ENCODE results near the gene CCDC57.
"Not testable (repeated sequence)": the region's sequence is repeated elsewhere in the genome, so short reads cannot be mapped to it uniquely, and the experiment has no call there.

CCDC57 gene

GRCh38 chr17:82151106-82151957, 61.3 kb downstream of the CCDC57 start:
- DNase-seq = no peak

- no peak for DNase-seq
These were observed 63.1 kb downstream of the CCDC57 start for GRCh38 chr17:82149401-82150099.

DNA sequence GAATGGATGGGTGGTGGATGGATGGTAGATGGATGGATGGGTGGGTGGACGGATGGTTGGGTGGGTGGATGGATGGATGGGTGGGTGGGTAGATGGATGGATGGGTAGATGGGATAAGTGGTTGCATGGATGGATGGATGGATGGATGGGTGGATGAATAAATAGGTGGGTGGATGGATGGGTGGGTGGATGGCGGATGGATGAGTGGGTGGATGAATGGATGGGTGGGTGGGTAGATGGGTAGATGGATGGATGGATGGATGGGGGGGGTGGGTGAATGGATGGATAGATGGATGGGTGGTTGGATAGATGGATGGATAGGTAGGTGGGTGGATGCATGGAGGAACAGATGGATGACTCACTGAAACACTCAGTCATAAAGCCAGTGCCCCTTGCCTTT, 63.6 kb downstream of the CCDC57 start:
- DNase-seq = peak; percentile 5

GRCh38 chr17:82148011-82148410, 64.6 kb downstream of the CCDC57 start:
- DNase-seq = no peak

GRCh38 chr17:82146663-82147654, 65.7 kb downstream of the CCDC57 start:
- DNase-seq = no peak

GRCh38 chr17:82145550-82146155, 67.0 kb downstream of the CCDC57 start:
- DNase-seq = no peak

- no peak for DNase-seq
These were observed 69.3 kb downstream of the CCDC57 start for GRCh38 chr17:82143333-82143732.

GRCh38 chr17:82139961-82140360, 72.7 kb downstream of the CCDC57 start:
- DNase-seq = not testable (repeated sequence)

GRCh38 chr17:82138511-82138992, 74.1 kb downstream of the CCDC57 start:
- no peak for DNase-seq

DNA sequence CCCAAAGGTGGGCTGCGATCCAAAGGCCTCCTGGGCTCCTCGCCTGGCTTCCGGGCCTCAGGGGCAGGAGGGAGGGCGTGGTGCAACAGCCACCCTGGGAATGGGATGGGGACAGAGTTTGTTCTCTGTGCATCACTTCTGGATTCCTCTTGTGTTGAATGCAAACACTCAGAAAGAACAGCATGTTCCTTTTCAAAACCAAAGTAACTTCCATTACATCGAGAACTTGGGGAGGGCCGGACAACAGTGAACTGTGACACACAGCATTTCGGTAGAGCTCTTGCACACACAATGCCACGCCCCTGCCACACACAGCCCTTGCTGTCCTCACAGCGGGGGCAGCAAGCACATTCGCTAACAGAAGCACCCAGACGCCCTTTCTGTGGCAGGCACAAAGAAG, 78.5 kb downstream of the CCDC57 start:
- DNase-seq = no peak

- peak; percentile 56 for DNase-seq
These were observed 79.3 kb downstream of the CCDC57 start for GRCh38 chr17:82133166-82133953.

DNA sequence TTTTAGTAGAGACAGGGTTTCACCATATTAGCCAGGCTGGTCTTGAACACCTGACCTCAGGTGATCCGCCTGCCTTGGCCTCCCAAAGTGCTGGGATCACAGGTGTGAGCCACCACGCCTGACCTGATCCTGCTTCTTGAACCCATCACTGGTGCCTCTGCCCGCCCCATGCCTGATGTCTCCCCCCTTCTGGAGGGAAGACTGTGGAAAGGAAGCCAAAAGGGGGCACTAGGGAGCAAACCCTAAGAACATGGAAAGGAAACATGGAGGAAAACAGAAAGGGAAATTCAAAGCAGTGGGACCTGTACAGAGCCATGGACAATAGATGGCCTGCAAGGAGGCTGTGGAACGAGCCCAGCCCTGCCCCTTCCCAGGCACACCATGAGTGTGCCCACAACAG, 83.5 kb downstream of the CCDC57 start:
- peak; percentile 8 for DNase-seq

GRCh38 chr17:82128287-82128686, 84.4 kb downstream of the CCDC57 start:
- DNase-seq = no peak

- no peak for DNase-seq
These were observed 84.9 kb downstream of the CCDC57 start for GRCh38 chr17:82127704-82128103.

DNA sequence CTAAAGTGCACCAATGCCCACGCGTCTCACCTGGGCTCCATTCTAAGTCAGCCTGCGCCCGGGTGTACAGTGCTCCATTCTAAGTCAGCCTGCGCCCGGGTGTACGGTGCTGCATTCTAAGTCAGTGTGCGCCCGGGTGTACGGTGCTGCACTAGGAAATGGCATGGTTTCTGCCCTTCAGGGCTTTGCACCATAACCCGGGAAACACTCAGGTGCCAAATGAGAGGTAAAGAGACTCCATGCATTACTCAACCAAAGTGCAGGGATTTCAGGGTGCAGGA, 85.4 kb downstream of the CCDC57 start:
- DNase-seq = no peak

DNA sequence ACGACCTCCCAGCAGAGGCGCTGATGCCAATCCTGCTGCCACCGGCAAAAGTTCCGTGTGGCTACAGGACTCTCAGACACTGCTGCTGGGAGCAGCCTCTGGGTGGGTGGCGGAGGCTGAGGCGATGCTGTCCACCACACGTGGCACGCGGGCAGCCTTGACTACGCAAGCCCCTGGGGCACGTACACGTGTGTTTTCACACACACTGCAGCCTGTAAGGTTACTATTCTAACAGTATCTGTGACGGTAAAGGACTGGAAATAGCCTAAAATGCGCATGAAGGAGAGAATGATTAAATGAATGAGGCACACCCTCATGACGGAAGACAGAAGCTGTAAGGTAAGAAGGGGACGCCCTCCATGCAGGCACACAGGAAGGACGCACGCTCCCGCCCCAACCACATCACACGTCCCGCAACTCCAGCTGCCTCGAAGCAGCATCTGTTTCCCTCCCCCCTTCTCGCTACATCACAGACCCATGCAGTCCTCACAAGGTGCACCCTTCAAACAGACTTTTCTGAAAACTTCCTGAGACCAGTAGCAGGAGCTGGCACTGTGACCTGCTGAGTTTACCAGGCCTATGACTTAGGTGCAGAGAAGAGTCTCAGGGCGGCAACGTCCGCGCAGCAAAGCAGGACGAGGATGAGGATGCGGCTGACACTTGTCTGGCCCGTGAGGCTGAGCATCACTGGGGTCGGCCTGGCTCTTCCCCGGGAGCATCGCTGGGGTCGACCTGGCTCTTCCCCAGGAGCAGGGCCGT, 85.9 kb downstream of the CCDC57 start:
- no peak for DNase-seq

GRCh38 chr17:82124101-82124500, 88.5 kb downstream of the CCDC57 start:
- no peak for DNase-seq

- no peak for DNase-seq
These were observed 90.7 kb downstream of the CCDC57 start for GRCh38 chr17:82121660-82122629.

DNA sequence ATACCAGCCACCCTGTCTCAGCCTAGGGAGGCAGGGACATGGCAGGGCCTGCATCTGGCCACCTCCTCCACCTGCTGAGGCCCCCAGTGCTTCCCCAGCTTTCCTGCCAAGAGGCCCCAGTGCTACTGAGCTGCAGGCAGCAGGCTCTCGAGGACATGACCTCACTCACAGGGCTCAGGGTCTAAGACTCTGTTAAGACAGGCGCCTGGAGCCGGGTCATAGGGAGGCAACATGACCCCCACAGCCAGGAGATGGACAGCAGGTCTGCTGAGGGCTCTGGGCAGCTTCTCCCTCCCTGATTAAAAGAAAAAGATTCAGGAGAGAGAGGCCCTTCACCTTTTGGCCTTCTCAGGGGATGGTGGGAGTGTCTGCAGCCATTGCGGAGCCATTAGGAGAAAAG, 91.4 kb downstream of the CCDC57 start:
- DNase-seq = no peak

GRCh38 chr17:82120148-82120547, 92.5 kb downstream of the CCDC57 start:
- peak; percentile 31 for DNase-seq
